ENCODE data around the gene C17orf100. TPM values are rescaled to one million over a fixed set of nuclear protein-coding genes. Genes with fewer than 3 reads are reported as not detected.

The C17orf100 gene
- total and polyA plus RNA-seq, 2 of the 13 experiments (the other 11 are each of a cell fraction or from before 2014, with no cell fraction given), result 3.6 to 8.7 TPM

DNA sequence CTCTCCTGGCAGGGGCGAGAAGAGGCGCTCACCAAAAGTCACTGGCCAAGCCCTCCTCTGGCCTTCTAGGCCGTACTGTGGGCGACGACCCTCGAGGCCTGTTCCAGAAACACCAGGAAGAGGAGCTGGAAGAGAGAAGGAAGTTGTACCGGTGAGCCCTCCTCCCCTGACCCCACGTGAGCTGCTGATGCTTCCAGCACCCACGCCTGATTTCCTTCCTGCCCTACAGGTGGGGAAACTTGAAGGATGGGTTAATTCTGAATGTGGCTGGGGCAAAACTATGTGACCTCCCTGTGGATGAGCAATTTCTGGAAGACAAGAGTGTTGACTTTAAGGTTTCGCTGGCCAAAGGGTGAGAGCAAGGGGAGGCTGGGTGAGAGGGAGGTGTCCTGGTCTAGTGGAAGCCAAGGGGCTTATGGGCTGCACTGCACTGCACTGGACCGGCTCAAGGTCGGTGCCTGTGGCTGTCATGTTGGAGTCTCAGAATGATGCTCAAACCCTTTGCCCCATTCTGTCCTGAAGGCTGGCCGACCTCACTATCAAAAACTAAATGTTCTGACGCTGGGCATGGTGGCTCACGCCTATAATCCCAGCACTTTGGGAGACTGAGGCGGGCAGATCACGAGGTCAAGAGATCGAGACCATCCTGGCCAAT, 6.2 kb downstream of the C17orf100 start:
- ChIA-PET POLR2A (no interaction called here), CTCF (ENCODE audit: low intra/inter-chr PET ratio, low total read pairs) (no interaction called here)
- H3K27me3 ChIP-seq (ENCODE audit: control insufficient read depth in 1 of 2, insufficient read depth in 2 of 2, low read length in 2 of 2), result no peaks in the 10 kb centered on the region
- FAIRE-seq (no peak), DNase-seq (ENCODE audit: low spot score) (no peak), ATAC-seq (no peak)
- peaks cover 21% of the 10 kb centered on the region for H3K79me2 ChIP-seq (ENCODE audit: insufficient read depth, low read length)
- WGBS (ENCODE audit: low lambda C conversion rate), result 83% methylated on average over 18 of the region's 18 CpGs
- H3K4me2 ChIP-seq (ENCODE audit: low read depth, low read length), result 0 out of 2 replicates have a peak overlapping the region, but pooled peaks have one; percentile 47
- H3K27ac ChIP-seq (ENCODE audit: extremely low read length, insufficient read depth, low read length), result no peak overlapping the region
- intact Hi-C loops (cut with micrococcal nuclease; ENCODE audit: unreplicated experiment), result no loop called here
- H4K20me1 ChIP-seq (ENCODE audit: insufficient read depth, low read length), result peaks cover 14% of the 10 kb centered on the region
- no peaks in the 10 kb centered on the region for H3K9me3 ChIP-seq (ENCODE audit: low read length)
- BruUV-seq (replicated peaks), result no TSS peak
- peaks cover 0 to 2% of the 10 kb centered on the region in 2 experiments; a peak in 3 of 5 replicates for H3K36me3 ChIP-seq (replicated peaks in 1 of 2; ENCODE audit: control insufficient read depth in 1 of 2, insufficient read depth in 2 of 2, low read length in 2 of 2)
- H2AFZ ChIP-seq (ENCODE audit: low read length), result no peak overlapping the region
- in situ Hi-C loops (cut with HindIII; ENCODE audit: extremely low pct_ligation_motif_present, low pct_unique_long_range_greater_than_20kb), result no loop called here
- H3K4me3 ChIP-seq (replicated peaks in 1 of 3; ENCODE audit: insufficient read depth in 1 of 3, low read depth in 2 of 3, low read length in 3 of 3), result no peak overlapping the region
- H3K4me1 ChIP-seq (ENCODE audit: insufficient read depth, low read length), result peaks cover 25% of the 10 kb centered on the region
- no peak overlapping the region for H3K9ac ChIP-seq (ENCODE audit: insufficient read depth, low read depth, low read length)
- TF ChIP-seq PHF20 (CRISPR knock-in tag; IDR thresholded peaks at IDR 0.05) (no peak), FLYWCH1 (CRISPR knock-in tag; IDR thresholded peaks at IDR 0.05) (no peak), TFDP2 (CRISPR knock-in tag; IDR thresholded peaks at IDR 0.05) (no peak), ZBTB42 (CRISPR knock-in tag; IDR thresholded peaks at IDR 0.05) (no peak), HMG20B (CRISPR knock-in tag; conservative IDR thresholded peaks at IDR 0.05) (no peak), MLXIP (CRISPR knock-in tag; IDR thresholded peaks at IDR 0.05; ENCODE audit: borderline replicate concordance) (no peak), RNF219 (CRISPR knock-in tag; IDR thresholded peaks at IDR 0.05) (no peak), SIN3A (IDR thresholded peaks at IDR 0.05; ENCODE audit: borderline replicate concordance, low read depth, low read length) (no peak), ZNF235 (CRISPR knock-in tag; IDR thresholded peaks at IDR 0.05; ENCODE audit: borderline replicate concordance) (no peak), TOPORS (CRISPR knock-in tag; IDR thresholded peaks at IDR 0.05) (no peak), ZSCAN22 (CRISPR knock-in tag; IDR thresholded peaks at IDR 0.05) (no peak)
- TF ChIP-seq, protein P1, sequence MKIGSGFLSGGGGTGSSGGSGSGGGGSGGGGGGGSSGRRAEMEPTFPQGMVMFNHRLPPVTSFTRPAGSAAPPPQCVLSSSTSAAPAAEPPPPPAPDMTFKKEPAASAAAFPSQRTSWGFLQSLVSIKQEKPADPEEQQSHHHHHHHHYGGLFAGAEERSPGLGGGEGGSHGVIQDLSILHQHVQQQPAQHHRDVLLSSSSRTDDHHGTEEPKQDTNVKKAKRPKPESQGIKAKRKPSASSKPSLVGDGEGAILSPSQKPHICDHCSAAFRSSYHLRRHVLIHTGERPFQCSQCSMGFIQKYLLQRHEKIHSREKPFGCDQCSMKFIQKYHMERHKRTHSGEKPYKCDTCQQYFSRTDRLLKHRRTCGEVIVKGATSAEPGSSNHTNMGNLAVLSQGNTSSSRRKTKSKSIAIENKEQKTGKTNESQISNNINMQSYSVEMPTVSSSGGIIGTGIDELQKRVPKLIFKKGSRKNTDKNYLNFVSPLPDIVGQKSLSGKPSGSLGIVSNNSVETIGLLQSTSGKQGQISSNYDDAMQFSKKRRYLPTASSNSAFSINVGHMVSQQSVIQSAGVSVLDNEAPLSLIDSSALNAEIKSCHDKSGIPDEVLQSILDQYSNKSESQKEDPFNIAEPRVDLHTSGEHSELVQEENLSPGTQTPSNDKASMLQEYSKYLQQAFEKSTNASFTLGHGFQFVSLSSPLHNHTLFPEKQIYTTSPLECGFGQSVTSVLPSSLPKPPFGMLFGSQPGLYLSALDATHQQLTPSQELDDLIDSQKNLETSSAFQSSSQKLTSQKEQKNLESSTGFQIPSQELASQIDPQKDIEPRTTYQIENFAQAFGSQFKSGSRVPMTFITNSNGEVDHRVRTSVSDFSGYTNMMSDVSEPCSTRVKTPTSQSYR (CRISPR knock-in tag; IDR thresholded peaks at IDR 0.05; ENCODE audit: borderline replicate concordance), result no peak
- TF ChIP-seq, protein P2, sequence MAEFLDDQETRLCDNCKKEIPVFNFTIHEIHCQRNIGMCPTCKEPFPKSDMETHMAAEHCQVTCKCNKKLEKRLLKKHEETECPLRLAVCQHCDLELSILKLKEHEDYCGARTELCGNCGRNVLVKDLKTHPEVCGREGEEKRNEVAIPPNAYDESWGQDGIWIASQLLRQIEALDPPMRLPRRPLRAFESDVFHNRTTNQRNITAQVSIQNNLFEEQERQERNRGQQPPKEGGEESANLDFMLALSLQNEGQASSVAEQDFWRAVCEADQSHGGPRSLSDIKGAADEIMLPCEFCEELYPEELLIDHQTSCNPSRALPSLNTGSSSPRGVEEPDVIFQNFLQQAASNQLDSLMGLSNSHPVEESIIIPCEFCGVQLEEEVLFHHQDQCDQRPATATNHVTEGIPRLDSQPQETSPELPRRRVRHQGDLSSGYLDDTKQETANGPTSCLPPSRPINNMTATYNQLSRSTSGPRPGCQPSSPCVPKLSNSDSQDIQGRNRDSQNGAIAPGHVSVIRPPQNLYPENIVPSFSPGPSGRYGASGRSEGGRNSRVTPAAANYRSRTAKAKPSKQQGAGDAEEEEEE (CRISPR knock-in tag; IDR thresholded peaks at IDR 0.05; ENCODE audit: borderline replicate concordance), result no peak
